GM18520 (cell line): ENCODE data around the gene ADSL.
"Not testable (repeated sequence)": the region's sequence is repeated elsewhere in the genome, so short reads cannot be mapped to it uniquely, and the experiment has no call there.

Experiments
- ATAC-seq: cut with Tn5 transposase; IDR thresholded peaks from one replicate; pipeline ENCODE4 v1.9.1; 2021; ENCODE audit not compliant: unreplicated experiment

Gene ADSL

GRCh38 chr22:40346185-40347118, at the start of gene ADSL:
TSS of gene ADSL (plus strand) at chr22:40346500. CDS start at chr22:40346559, 59 bp downstream.
- no peak for ATAC-seq

- ATAC-seq, result no peak
Measured at GRCh38 chr22:40300316-40300715, 46.0 kb upstream of the ADSL start.

- ATAC-seq, result no peak
Measured at GRCh38 chr22:40300884-40301672, 45.2 kb upstream of the ADSL start.

GRCh38 chr22:40302149-40302548, 44.2 kb upstream of the ADSL start:
- no peak for ATAC-seq

DNA sequence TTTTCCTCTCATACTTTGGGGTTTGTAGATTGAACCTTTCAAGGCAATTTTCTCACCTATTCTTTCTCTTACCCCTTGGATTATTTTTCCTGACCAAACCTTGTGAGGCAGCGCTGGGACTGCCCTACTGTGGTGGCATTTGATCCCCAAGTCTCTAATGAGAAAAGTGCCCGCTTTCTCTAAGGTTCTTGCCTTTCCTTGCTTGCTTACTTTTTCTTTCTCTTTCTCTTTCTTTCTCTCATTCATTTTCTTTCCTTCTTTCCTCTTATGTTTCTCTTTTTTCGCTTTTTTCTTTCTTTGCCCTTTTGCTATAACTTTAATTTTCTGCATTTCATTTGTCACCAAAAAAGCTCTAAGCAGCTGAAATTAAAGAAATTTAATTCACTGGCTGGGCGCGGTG, 40.7 kb upstream of the ADSL start:
- ATAC-seq, result no peak

GRCh38 chr22:40308999-40309573, 37.2 kb upstream of the ADSL start:
- no peak for ATAC-seq

GRCh38 chr22:40309631-40310030, 36.7 kb upstream of the ADSL start:
- ATAC-seq, result no peak

DNA sequence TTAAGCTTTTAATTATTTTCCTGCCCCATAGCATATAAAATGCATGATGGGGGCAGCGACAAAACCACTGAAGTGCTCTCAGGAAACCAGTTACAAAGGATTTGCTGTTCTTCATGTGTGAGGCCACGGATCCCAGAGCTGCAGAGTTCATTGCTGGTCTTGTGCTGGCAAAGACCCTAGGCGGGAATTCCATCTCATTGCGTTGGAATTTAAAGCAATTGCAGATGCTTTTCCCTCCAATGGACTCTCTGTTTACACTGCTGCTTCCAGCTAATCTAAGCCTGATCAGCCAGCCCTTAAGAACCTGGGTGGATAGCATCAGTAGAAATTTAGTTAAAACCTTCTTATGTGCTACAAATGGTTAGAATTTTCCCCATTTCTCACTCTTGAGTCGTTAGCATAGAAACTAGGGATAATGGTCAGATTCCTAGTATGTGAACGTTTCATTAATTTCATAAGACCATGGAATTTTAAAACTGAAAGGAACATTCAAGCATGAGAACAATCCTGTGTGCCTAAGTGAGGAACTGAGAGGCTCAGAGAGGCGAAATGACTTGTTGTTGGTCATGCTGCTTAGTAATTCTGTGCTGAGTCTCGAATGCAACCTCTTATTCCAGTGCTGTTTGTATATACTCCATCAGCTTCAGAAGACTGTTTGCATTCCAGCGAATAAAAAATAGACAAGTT, 36.1 kb upstream of the ADSL start:
- ATAC-seq, result no peak

DNA sequence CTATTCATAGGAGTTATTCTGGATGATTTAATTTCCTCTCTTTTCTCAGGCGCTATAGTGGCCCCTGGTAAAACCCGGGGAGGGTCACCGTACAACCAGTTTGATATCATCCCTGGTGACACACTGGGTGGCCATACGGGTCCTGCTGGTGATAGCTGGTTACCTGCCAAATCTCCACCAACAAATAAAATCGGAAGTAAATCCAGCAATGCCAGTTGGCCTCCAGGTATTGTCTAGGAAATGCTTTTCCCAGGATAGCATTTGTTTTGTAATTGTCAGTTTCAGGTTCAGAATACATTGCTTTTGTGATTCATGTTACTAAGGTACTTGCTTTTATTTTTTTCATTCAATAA, 35.6 kb upstream of the ADSL start:
- ATAC-seq, result no peak

DNA sequence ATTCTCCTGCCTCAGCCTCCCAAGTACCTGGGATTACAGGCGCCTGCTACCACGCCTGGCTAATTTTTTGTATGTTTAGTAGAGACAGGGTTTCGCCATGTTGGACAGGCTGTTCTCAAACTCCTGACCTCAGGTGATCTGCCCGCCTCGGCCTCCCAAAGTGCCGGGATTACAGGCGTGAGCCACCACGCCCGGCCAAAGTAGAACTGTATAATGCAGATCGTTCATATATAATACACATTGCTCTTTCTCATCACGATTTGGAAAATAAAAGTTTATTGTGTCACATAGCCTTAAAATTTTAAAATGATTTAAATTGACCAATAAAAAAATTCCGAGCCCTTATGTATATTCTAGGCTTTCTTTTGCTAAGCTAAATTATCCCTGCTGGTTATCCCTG, 34.7 kb upstream of the ADSL start:
- ATAC-seq, result not testable (repeated sequence)

GRCh38 chr22:40312050-40312449, 34.2 kb upstream of the ADSL start:
- no peak for ATAC-seq

GRCh38 chr22:40313007-40313406, 33.3 kb upstream of the ADSL start:
- no peak for ATAC-seq

- no peak for ATAC-seq
Measured at GRCh38 chr22:40314041-40314440, 32.3 kb upstream of the ADSL start.

DNA sequence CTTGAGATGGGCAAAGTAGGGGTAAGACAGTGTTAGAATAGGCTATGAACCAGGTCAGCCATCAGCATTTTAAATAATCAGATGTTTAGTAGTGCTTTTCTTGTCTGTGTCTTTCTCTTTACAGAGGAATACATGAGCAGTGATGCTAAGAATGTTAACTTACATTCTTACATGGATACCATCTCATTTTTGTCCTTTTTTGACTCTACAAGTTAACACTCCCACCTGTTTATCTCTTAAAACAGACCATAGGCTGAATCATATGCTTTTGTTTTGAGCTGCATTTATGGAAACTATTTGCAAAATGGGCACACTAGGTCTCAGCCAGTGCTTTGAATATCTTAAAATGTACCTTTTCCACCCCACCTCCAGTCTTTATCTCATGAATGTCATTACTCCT, 25.6 kb upstream of the ADSL start:
- no peak for ATAC-seq

- no peak for ATAC-seq
Measured at GRCh38 chr22:40322021-40322420, 24.3 kb upstream of the ADSL start.

DNA sequence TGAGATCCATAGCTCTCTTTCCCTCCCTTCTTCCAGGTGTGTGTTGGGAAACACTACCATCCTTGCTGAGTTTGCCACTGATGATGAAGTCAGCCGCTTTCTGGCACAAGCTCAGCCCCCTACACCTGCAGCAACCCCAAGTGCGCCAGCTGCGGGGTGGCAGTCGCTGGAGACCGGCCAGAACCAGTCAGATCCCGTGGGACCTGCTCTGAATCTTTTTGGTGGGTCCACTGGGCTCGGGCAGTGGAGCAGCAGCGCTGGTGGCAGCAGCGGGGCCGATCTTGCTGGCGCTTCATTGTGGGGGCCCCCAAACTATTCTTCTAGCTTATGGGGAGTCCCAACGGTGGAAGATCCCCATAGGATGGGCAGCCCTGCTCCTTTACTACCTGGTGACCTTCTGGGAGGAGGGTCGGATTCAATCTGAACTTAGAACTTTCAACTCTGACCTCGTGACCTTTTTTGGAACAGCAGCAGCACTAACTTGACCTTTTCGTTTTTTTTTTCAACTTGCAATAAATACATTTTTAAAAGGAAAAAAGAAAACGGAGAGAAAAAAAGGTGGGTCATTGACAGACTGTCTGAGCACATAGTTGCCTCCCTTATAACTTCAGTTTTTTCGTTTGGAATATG, 23.4 kb upstream of the ADSL start:
- ATAC-seq, result no peak

GRCh38 chr22:40323681-40324171, 22.6 kb upstream of the ADSL start:
- ATAC-seq, result no peak

- ATAC-seq, result no peak
Measured at GRCh38 chr22:40324468-40325305, 21.6 kb upstream of the ADSL start.

- ATAC-seq, result no peak
Measured at GRCh38 chr22:40325315-40325714, 21.0 kb upstream of the ADSL start.
